Right kidney (tissue), 1 donor: Measurements from ENCODE around the gene GALNT8.
"Not testable (repeated sequence)": the region's sequence is repeated elsewhere in the genome, so short reads cannot be mapped to it uniquely, and the experiment has no call there.

Experiments
- DNase-seq: peaks from one replicate; pipeline ENCODE4 v3.0.0-alpha.2; 2016

The GALNT8 gene

GRCh38 chr12:4744709-4745108 lies 24.5 kb downstream of the GALNT8 start:
- no peak for DNase-seq

GRCh38 chr12:4745249-4745648 lies 25.0 kb downstream of the GALNT8 start:
- DNase-seq, result no peak

- not testable (repeated sequence) for DNase-seq
These were observed 31.5 kb downstream of the GALNT8 start for GRCh38 chr12:4751654-4752053.

GRCh38 chr12:4762773-4763172 lies 42.6 kb downstream of the GALNT8 start:
- DNase-seq, result no peak

- DNase-seq, result no peak
These were observed 43.3 kb downstream of the GALNT8 start for GRCh38 chr12:4763549-4763948.

GRCh38 chr12:4766445-4766844 lies 46.2 kb downstream of the GALNT8 start:
- DNase-seq, result no peak

- DNase-seq, result no peak
These were observed 47.0 kb downstream of the GALNT8 start for GRCh38 chr12:4767186-4767585.

- DNase-seq, result no peak
These were observed 48.1 kb downstream of the GALNT8 start for GRCh38 chr12:4768341-4768740.

GRCh38 chr12:4769073-4769472 lies 48.9 kb downstream of the GALNT8 start:
- DNase-seq, result no peak

GRCh38 chr12:4771172-4771959 lies 51.2 kb downstream of the GALNT8 start:
- DNase-seq, result no peak

- no peak for DNase-seq
These were observed 51.9 kb downstream of the GALNT8 start for GRCh38 chr12:4771960-4772566.

- DNase-seq, result no peak
These were observed 55.7 kb downstream of the GALNT8 start for GRCh38 chr12:4775936-4776335.

- no peak for DNase-seq
These were observed 59.5 kb downstream of the GALNT8 start for GRCh38 chr12:4779749-4780148.

- DNase-seq, result no peak
These were observed 60.7 kb downstream of the GALNT8 start for GRCh38 chr12:4780641-4781611.

- DNase-seq, result no peak
These were observed 64.3 kb downstream of the GALNT8 start for GRCh38 chr12:4784404-4785054.

GRCh38 chr12:4786795-4787194 lies 66.6 kb downstream of the GALNT8 start:
- DNase-seq, result no peak

- DNase-seq, result no peak
These were observed 67.8 kb downstream of the GALNT8 start for GRCh38 chr12:4787965-4788364.

- DNase-seq, result no peak
These were observed 69.6 kb downstream of the GALNT8 start for GRCh38 chr12:4789776-4790175.

GRCh38 chr12:4791497-4791896 lies 71.3 kb downstream of the GALNT8 start:
- no peak for DNase-seq

GRCh38 chr12:4794491-4794890 lies 74.3 kb downstream of the GALNT8 start:
- DNase-seq, result no peak

GRCh38 chr12:4796216-4796615 lies 76.0 kb downstream of the GALNT8 start:
- DNase-seq, result no peak
